HG02840 (cell line): ENCODE data around the gene CDK4.

Source experiments
- ATAC-seq: cut with Tn5 transposase; IDR thresholded peaks from one replicate; pipeline ENCODE4 v1.9.1; 2021; ENCODE audit warnings: mild to moderate bottlenecking, moderate library complexity, moderate number of reproducible peaks; ENCODE audit not compliant: unreplicated experiment, low FRiP score

Gene CDK4

GRCh38 chr12:57772429-57773322 is 20.6 kb upstream of the CDK4 start, which contains the start of gene EEF1AKMT3:
EEF1AKMT3 (plus strand) TSS chr12:57772614; CDS start chr12:57772725, 111 bp downstream.
- peak; percentile 7 for ATAC-seq

DNA sequence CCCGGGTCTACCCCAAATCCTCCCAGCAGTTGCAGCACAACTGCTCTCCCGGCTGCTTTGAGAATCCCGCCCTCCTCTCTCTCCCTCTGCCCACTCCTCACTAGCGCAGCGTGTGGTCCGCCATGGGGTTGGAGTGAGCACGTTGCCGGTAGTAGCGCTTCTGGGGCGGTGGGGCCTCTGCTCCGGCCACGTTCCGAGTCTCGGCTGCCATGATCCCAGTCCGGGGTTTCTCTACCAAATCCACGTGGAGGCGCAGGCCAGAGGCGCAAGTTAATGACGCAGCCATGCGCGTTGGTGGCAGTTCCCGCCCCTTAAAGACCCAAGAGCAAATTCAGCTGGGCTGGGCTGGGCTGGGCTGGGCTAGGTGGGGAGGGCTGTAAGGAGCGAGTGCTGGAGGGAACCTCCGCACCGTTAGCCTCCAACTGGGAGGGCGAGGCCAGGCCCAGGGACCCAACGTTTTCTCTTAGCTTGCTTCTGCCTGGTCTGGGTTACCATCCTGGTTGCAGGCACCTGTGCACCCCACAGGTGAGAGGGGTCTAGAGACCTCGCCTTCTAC is 19.8 kb upstream of the CDK4 start, which contains the start of gene METTL1:
TSS of gene METTL1 (minus strand) at position 233 of the 556 bp plus-strand sequence. CDS start at position 211, 22 bp downstream.
- ATAC-seq = peak; percentile 78

- ATAC-seq = peak; percentile 68
Measured at GRCh38 chr12:57771236-57771872, 19.2 kb upstream of the CDK4 start.

GRCh38 chr12:57770734-57771133 is 18.6 kb upstream of the CDK4 start:
- ATAC-seq = no peak

- no peak for ATAC-seq
Measured at GRCh38 chr12:57769594-57769993, 17.5 kb upstream of the CDK4 start.

GRCh38 chr12:57767876-57768275 is 15.8 kb upstream of the CDK4 start:
- no peak for ATAC-seq

DNA sequence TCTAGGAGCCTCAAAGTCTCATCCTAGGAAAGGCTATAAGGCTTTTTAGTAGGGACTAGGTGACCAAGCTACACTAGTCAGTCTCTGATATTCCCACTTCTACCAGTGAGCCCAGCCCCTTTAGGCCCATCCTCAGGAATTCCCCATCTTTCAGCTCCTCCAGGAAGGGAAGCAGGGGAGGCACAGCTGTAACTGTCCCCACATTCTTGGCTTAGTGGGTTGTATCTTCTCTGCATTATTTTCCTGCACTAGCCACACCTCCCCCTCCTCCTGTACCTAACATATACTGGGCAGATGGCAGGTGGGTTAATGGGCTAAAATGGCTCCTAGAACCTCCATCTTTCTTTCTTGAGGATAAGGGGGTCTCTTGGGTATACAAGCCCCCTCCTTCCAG is 15.2 kb upstream of the CDK4 start:
- no peak for ATAC-seq

DNA sequence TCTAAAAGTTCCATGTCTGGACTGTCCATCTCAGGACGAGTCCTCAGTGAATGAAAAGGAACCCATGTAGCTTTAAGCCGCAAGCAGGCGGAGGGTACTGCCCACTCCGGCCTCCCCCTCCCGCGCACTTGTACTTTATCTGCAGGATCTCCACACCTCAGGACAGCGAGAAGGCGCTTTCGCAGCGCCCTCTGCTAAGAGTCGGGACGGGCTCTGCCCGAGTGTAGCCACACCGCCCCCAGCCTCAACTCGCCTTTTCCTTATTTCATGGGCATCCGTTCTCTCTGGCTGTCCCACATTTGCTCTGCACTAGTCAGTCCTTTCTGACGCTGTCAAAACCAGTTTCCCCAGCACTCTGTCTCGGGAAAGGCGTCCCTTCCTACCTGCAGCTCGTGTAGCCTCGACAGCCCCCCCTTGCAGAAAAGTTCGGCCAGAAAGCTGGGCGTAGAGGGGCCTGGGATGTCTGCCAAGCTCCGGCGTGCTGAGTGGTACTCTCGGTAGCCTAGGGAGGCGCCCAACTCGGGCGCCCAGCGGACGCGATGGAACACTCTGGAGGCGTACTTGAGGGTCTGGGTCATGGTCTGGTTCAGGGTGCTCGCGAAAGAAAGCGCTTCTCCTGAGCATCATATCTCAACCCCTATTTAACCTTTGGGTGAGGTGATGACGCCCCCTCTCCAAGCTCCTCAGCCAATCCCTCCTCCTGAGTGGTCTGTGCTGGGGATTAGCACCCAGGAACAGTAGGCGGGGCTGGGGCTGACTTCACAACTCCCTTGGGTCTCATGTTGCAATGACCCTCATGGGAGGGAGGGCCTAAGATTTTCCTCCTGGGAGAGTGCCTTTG is 14.6 kb upstream of the CDK4 start, which contains the start of gene CYP27B1:
TSS of gene CYP27B1 (minus strand) at position 615 of the 841 bp plus-strand sequence. CDS start at position 578, 37 bp downstream.
- no peak for ATAC-seq

DNA sequence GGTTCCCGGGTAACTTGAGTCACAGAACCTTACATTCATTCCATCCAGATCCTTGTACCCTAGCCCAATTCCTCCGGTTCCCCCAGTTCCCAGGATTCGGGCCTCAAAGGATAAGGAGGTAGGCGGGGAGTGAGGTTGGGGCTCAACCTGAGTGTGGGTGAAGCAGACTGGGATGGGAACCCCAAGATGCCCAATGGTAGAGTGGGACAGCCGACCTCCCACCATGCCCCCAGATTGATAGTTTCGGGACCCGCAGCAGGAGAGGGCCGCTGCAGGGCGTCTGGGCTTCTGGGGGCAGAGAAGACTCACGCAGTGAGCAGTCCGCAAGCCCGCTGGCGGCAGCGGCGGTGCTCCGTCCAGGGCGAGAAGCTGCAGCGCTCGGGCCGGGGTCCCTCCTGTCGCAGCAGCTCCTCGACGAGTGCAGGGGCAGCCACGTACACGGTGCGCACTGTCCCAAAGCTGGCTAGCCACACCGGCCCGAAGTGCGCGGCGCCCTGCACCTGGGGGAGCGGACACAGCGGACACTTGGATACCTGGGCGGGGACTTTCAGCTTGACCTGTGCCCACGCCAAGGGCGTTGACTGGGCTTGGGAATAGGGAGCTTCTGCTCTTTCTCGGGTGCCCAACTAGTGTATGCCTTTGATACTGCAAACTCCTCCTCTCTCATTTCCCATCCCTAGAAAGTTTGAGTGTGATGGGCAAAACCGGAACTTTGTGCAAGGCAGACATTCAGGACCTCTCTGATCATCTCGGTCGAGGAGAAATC is 13.8 kb upstream of the CDK4 start:
- ATAC-seq = no peak

DNA sequence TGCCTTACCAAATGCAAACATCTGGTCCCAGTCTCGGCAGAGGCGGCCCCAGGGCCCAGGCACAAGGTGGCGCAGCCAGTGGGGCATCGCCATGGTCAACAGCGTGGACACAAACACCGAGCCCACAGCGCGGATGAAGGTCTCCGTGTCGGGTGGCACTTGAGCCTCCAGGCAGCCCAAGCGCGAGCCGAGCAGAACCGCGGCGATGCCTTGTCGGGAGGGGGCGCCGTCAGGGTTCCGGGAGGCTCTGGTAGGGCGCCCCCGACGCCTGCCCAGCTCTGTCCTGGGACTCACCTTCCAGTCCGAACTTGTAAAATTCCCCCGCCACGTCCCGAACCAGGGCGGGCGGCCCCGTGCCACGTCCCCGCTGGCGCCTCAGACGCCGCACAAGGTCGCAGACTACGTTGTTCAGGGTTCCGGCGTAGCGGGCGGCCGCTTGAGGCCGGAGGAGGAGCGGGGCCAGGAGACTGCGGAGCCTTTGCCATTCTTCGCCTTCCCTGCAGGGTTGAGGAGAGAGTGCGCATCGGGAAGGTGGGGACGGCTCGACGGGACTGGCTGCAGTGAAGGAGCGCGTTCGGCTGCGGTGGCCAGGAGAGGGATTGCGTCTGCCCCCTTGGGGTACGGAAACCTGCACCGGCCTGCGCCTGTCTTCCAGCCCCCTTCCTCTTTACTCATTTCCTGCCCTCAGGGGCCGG is 13.0 kb upstream of the CDK4 start:
- peak; percentile 34 for ATAC-seq

GRCh38 chr12:57764662-57765002 is 12.5 kb upstream of the CDK4 start:
- no peak for ATAC-seq

- no peak for ATAC-seq
Measured at GRCh38 chr12:57763881-57764661, 12.0 kb upstream of the CDK4 start.

DNA sequence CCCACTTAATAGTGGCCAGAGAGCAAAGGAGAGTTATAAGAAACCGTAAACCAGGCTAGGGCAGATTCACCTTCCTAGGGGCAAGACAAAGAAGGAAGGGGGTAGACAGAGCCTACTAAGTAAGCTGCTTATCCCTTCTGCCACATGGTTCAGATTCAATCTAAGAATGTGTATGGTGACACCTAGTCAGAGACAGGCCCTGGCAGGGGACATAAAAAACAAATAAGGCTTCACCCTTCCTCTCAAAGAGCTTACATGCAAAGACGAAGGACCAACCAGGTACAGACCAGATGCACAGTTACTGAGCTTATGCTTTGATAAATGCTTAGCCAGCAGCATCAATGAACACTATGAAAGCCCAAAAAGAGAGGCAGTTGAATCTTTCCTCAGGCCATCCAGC is 10.4 kb upstream of the CDK4 start:
- ATAC-seq = no peak

DNA sequence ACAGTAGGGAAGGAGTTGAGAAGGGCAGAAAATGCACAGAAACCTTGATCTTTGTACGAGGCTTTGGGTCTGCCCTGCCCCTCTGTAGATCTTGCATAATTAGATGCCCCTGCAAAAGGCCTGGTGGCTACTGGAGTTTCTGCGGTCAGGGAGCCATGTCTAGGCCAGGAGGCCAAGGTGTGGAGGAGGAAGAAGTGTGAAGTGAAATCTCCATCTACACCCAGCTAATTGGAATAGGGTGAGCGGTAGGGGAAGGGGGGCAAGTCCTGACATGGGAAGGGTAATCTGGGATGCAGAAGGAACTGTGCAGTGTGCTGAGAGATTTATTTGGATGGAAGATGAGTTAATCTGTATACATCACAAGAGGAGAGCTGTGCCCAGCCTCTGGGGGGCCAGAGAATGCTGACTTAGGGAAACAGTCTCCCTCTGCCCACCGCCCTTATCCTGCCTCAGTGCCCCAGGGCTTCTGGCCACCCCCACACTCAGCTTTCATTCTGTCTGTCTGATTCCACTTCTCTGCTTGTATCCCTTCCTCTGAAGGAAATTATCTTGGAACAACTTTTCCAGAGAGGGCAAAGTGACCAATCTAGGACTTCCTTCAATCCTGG is 9.4 kb upstream of the CDK4 start:
- ATAC-seq = no peak

- ATAC-seq = no peak
Measured at GRCh38 chr12:57760347-57760982, 8.4 kb upstream of the CDK4 start.

GRCh38 chr12:57759360-57759980 is 7.4 kb upstream of the CDK4 start:
- ATAC-seq = no peak
